Measurements from ENCODE around the gene RNF26. TPM values are rescaled to one million over a fixed set of nuclear protein-coding genes. Genes with fewer than 3 reads are reported as not detected.

The RNF26 gene
- total RNA-seq, 3 donors from 2014 or later = 8.8 to 11.2 (median 9.7) TPM

- Histone ChIP-seq H3K4me1 (peaks cover 5 to 15% of the 10 kb centered on the region in 2 donors), H3K27me3 (peaks cover 0 to 3% of the 10 kb centered on the region in 2 donors), H3K4me3 (peak overlapping the region in 2 of 3 donors; percentile 7 to 81), H3K27ac (peak overlapping the region; percentile 90 to 96), H3K9me3 (no peaks in the 10 kb centered on the region), H3K36me3 (no peaks in the 10 kb centered on the region)
- intact Hi-C loops (cut with DNase I; ENCODE audit: low total_unique reads) = no loop called here
- TF ChIP-seq CTCF (IDR thresholded peaks at IDR 0.05) = no peak
- no peak for TF ChIP-seq POLR2A (IDR thresholded peaks at IDR 0.05)
- no peak for TF ChIP-seq POLR2AphosphoS5 (IDR thresholded peaks at IDR 0.05)
- DNase-seq (ENCODE audit: low spot score in 2 of 2) = no peak
These were observed 15.1 kb upstream of the RNF26 start for GRCh38 chr11:119319136-119319699.

GRCh38 chr11:119319700-119320239 lies 14.6 kb upstream of the RNF26 start:
- no peaks in the 10 kb centered on the region for H3K36me3 ChIP-seq
- peak overlapping the region in 1 of 3 donors; percentile 81 for H3K4me3 ChIP-seq
- H3K27ac ChIP-seq = peak overlapping the region; percentile 90 to 96
- H3K4me1 ChIP-seq = peaks cover 5 to 15% of the 10 kb centered on the region in 2 donors
- no peaks in the 10 kb centered on the region for H3K9me3 ChIP-seq
- no peak for TF ChIP-seq POLR2AphosphoS5 (IDR thresholded peaks at IDR 0.05)
- TF ChIP-seq POLR2A (IDR thresholded peaks at IDR 0.05) = no peak
- no peak for TF ChIP-seq CTCF (IDR thresholded peaks at IDR 0.05)
- intact Hi-C loops (cut with DNase I; ENCODE audit: low total_unique reads) = no loop called here
- peaks cover 0 to 3% of the 10 kb centered on the region in 2 donors for H3K27me3 ChIP-seq
- no peak for DNase-seq (ENCODE audit: low spot score in 2 of 2)

- Histone ChIP-seq H3K36me3 (no peaks in the 10 kb centered on the region), H3K4me1 (peaks cover 5 to 15% of the 10 kb centered on the region in 2 donors), H3K27ac (peak overlapping the region; percentile 90 to 96), H3K9me3 (no peaks in the 10 kb centered on the region), H3K4me3 (peak overlapping the region; percentile 42 to 72 (median 53)), H3K27me3 (peaks cover 0 to 3% of the 10 kb centered on the region in 2 donors)
- no peak for DNase-seq (ENCODE audit: low spot score in 2 of 2)
- intact Hi-C loops (cut with DNase I; ENCODE audit: low total_unique reads) = no loop called here
- TF ChIP-seq POLR2AphosphoS5 (IDR thresholded peaks at IDR 0.05) = no peak
These were observed 14.0 kb upstream of the RNF26 start for GRCh38 chr11:119320240-119320775.

- Histone ChIP-seq H3K27ac (peak overlapping the region; percentile 90 to 96), H3K27me3 (peaks cover 0 to 3% of the 10 kb centered on the region in 2 donors), H3K9me3 (no peaks in the 10 kb centered on the region), H3K4me3 (peak overlapping the region; percentile 42 to 72 (median 53)), H3K36me3 (no peaks in the 10 kb centered on the region), H3K4me1 (peaks cover 5 to 15% of the 10 kb centered on the region in 2 donors)
- intact Hi-C loops (cut with DNase I; ENCODE audit: low total_unique reads) = no loop called here
- DNase-seq (ENCODE audit: low spot score in 2 of 2) = peak in 1 of 2 donors; percentile 74
- TF ChIP-seq CTCF (IDR thresholded peaks at IDR 0.05) (no peak), POLR2AphosphoS5 (IDR thresholded peaks at IDR 0.05) (peak in 1 of 3 donors; percentile 28), POLR2A (IDR thresholded peaks at IDR 0.05) (peak; percentile 9)
These were observed 13.4 kb upstream of the RNF26 start for GRCh38 chr11:119320776-119321524.

GRCh38 chr11:119322360-119322739 lies 12.0 kb upstream of the RNF26 start:
- H3K4me1 ChIP-seq = peaks cover 5 to 15% of the 10 kb centered on the region in 2 donors
- H3K27ac ChIP-seq = peak overlapping the region; percentile 90 to 96
- no peaks in the 10 kb centered on the region for H3K9me3 ChIP-seq
- peaks cover 0 to 3% of the 10 kb centered on the region in 2 donors for H3K27me3 ChIP-seq
- H3K36me3 ChIP-seq = no peaks in the 10 kb centered on the region
- TF ChIP-seq POLR2AphosphoS5 (IDR thresholded peaks at IDR 0.05) (no peak), CTCF (IDR thresholded peaks at IDR 0.05) (no peak), POLR2A (IDR thresholded peaks at IDR 0.05) (no peak)
- H3K4me3 ChIP-seq = no peak overlapping the region
- intact Hi-C loops (cut with DNase I; ENCODE audit: low total_unique reads) = no loop called here
- no peak for DNase-seq (ENCODE audit: low spot score in 2 of 2)
